Smooth muscle cell (in vitro differentiated cells): ENCODE data around the gene IL2RG. TPM values are rescaled to one million over a fixed set of nuclear protein-coding genes. Genes with fewer than 3 reads are reported as not detected.

Experiments
- DNase-seq: peaks from one replicate; lab custom pipeline; 2025; ENCODE audit not compliant: unreplicated experiment; lab: John Stamatoyannopoulos, UW
- H2AFZ ChIP-seq: fragments of 200-600 bp; sonication (generic); 2 replicates; pipeline ENCODE4 v1.6.0; 2016; ENCODE audit warnings: antibody characterized with exemption, low read depth, mild to moderate bottlenecking
- H3F3A ChIP-seq: fragments of 200-600 bp; sonication (generic); 2 replicates; pipeline ENCODE4 v1.6.0; 2017; ENCODE audit warnings: antibody characterized with exemption, low read depth
- H3K27ac ChIP-seq: fragments of 200-600 bp; sonication (generic); 2 replicates; pipeline ENCODE4 v1.5.1; 2016; ENCODE audit warnings: low read depth, mild to moderate bottlenecking
- H3K27me3 ChIP-seq: fragments of 200-600 bp; sonication (generic); 2 replicates; pipeline ENCODE4 v1.6.1; 2016; ENCODE audit warnings: low read depth, mild to moderate bottlenecking
- H3K36me3 ChIP-seq: fragments of 200-600 bp; sonication (generic); 2 replicates; pipeline ENCODE4 v1.5.1; 2016; ENCODE audit warnings: low read depth
- H3K4me1 ChIP-seq: fragments of 200-600 bp; sonication (generic); 2 replicates; pipeline ENCODE4 v1.5.1; 2016; ENCODE audit warnings: low read depth
- H3K4me2 ChIP-seq: fragments of 200-600 bp; sonication (generic); 2 replicates; pipeline ENCODE4 v1.6.0; 2016; ENCODE audit warnings: mild to moderate bottlenecking
- H3K4me3 ChIP-seq: fragments of 200-600 bp; sonication (generic); 2 replicates; pipeline ENCODE4 v1.5.1; 2016; ENCODE audit warnings: mild to moderate bottlenecking
- H3K79me2 ChIP-seq: fragments of 200-600 bp; sonication (generic); 2 replicates; pipeline ENCODE4 v1.6.0; 2016; ENCODE audit warnings: low read depth, mild to moderate bottlenecking
- H3K9ac ChIP-seq: fragments of 200-600 bp; sonication (generic); 2 replicates; pipeline ENCODE4 v1.6.0; 2016; ENCODE audit warnings: low read depth
- H3K9me3 ChIP-seq: fragments of 200-600 bp; sonication (generic); replicated peaks from 2 replicates; pipeline ENCODE4 v1.5.1; 2016; ENCODE audit warnings: low read depth
- H4K20me1 ChIP-seq: fragments of 200-600 bp; sonication (generic); 2 replicates; pipeline ENCODE4 v1.6.0; 2016; ENCODE audit warnings: low read depth
- CTCF ChIP-seq: fragments of 200-600 bp; sonication (generic); IDR thresholded peaks from 2 replicates; pipeline ENCODE4 v1.5.1; 2017; ENCODE audit warnings: borderline replicate concordance, mild to moderate bottlenecking, antibody characterized with exemption; ENCODE audit not compliant: insufficient read depth, poor library complexity, severe bottlenecking
- WGBS: methylation state at CpG from one replicate; pipeline ENCODE4 v1.1.7; 2016; ENCODE audit warnings: low lambda C conversion rate; 5-methylcytosine and 5-hydroxymethylcytosine counted together
- polyA plus RNA-seq: library from polyadenylated mRNA; unstranded; fragments of >200 nt; fragmentation: Nextera tagmentation; extraction: Ambion mirVana; gene quantifications from 2 replicates; pipeline ENCODE4 v1.2.1, GENCODE V29; 2016
- total RNA-seq: library from RNA; depleted of rRNA; stranded (reverse); fragments of >200 nt; gene quantifications from 2 replicates; pipeline ENCODE4 v1.2.3, GENCODE V29; 2014

The IL2RG gene
- total and polyA plus RNA-seq, 2 experiments from 2014 or later: not detected

DNA sequence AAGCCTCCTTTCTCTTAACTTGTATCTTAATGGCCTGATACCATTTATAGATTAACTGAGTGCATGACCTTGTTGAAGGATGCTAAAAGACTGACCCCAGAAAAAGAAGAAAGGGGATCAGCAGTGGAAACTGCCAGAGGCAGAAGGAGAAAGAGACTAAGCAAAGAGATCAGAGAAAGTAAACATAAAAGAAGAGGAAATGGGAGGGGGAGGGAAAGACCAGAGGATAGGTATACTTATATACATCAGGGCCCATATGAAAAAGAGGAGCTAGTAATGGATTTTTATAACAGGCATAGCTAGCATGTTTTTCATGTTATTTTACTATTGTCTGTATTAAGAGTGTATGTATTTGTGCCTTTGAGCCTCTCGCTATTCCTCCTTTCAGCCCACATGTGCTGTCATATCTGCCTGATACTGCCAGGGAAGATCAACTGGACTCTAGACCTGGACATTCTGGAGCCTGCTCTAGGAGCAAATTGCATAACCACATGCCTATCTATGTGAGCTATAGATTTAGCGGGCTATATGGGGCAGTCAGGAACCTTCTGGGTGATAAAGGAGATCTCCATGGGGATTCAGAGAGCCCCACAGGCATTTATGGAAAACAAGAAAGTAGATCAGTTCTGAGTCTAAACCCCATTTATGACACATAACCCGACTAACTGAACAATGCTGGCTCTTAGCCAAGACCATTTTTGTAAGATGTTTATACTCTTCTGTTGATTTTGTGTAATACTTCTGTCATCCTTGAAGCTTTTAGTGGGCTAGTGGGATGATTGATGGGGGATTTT lies 29.9 kb downstream of the IL2RG start:
- H3K27me3 ChIP-seq: no peaks in the 10 kb centered on the region
- WGBS: 47% methylated on average over 3 of the region's 3 CpGs
- no peak overlapping the region for H3K9ac ChIP-seq
- H3K79me2 ChIP-seq: no peaks in the 10 kb centered on the region
- no peak for TF ChIP-seq CTCF
- H3K4me2 ChIP-seq: no peak overlapping the region
- no peak overlapping the region for H2AFZ ChIP-seq
- DNase-seq: no peak
- no peaks in the 10 kb centered on the region for H3F3A ChIP-seq
- H3K4me3 ChIP-seq: no peak overlapping the region
- no peaks in the 10 kb centered on the region for H4K20me1 ChIP-seq
- no peaks in the 10 kb centered on the region for H3K9me3 ChIP-seq
- no peaks in the 10 kb centered on the region for H3K36me3 ChIP-seq
- H3K4me1 ChIP-seq: no peaks in the 10 kb centered on the region
- H3K27ac ChIP-seq: no peak overlapping the region

- Histone ChIP-seq H4K20me1 (no peaks in the 10 kb centered on the region), H3K27me3 (no peaks in the 10 kb centered on the region), H3F3A (no peaks in the 10 kb centered on the region), H3K4me2 (no peak overlapping the region), H3K4me1 (peaks cover 11% of the 10 kb centered on the region), H3K79me2 (peaks cover 17% of the 10 kb centered on the region), H3K36me3 (no peaks in the 10 kb centered on the region), H2AFZ (no peak overlapping the region), H3K4me3 (no peak overlapping the region), H3K27ac (no peak overlapping the region), H3K9ac (no peak overlapping the region), H3K9me3 (no peaks in the 10 kb centered on the region)
- 63% methylated on average over 5 of the region's 5 CpGs for WGBS
- DNase-seq: no peak
- no peak for TF ChIP-seq CTCF
Measured at GRCh38 chrX:71070531-71070930, 40.8 kb downstream of the IL2RG start.

DNA sequence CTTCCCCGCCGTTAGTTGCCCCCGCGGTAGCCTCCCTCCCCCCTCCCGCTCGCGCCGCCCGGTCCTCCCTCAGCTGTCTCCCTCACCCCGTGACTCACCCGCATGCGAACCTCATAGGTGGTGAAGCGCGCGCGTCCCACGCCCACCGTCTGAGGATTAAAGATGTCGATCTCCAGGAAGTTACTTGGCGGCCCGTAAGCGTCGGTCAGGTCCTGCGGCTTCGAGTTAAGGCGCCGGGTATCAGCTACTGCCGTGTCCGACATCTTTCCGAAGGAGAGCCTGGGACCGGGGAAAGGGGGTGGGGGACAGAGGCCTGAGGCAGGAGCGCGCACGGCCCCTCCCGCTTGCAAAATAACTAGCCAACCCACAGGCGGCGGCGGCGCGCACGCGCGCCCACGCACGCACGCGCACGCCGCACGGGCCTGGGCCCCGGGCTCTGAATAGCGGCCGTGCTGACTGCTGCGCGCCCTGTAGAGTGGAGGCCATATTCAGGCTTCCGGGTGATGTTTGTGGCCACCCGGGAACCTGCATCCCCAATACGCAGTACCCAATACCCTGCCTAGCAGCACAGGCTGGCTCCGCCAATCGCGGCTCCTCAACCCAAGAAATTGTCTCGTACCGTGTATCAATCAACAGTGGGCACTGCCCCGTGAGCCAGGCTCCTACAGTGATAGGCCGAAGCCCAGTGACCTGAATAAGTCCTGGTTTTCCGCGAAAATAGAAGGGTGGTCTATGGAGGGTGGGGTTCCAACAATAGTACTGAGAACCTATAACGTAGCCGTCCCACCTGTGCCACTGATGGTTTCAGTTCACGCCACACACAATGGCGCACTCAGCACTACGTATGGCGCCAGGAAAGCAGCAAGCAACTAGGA lies 43.1 kb downstream of the IL2RG start, which contains the start of gene SNX12:
TSS of gene SNX12 (minus strand) at position 291 of the 875 bp plus-strand sequence. CDS start at position 263, 28 bp downstream.
- H3K27me3 ChIP-seq: no peaks in the 10 kb centered on the region
- WGBS: 34% methylated on average over 72 of the region's 73 CpGs
- no peaks in the 10 kb centered on the region for H3K36me3 ChIP-seq
- peak within 1 kb of the TSS; percentile 87 for H2AFZ ChIP-seq
- peak within 1 kb of the TSS; percentile 66 for H3K4me3 ChIP-seq
- H3F3A ChIP-seq: no peaks in the 10 kb centered on the region
- peak; percentile 70 for DNase-seq
- no peaks in the 10 kb centered on the region for H4K20me1 ChIP-seq
- no peaks in the 10 kb centered on the region for H3K9me3 ChIP-seq
- peak within 1 kb of the TSS; percentile 83 for H3K4me2 ChIP-seq
- TF ChIP-seq CTCF: no peak
- peaks cover 11% of the 10 kb centered on the region for H3K4me1 ChIP-seq
- H3K27ac ChIP-seq: peak within 1 kb of the TSS; percentile 91
- peak within 1 kb of the TSS; percentile 75 for H3K9ac ChIP-seq
- H3K79me2 ChIP-seq: peaks cover 31% of the 10 kb centered on the region
